Neural progenitor cell (in vitro differentiated cells): ENCODE data around the gene SYNDIG1. TPM values are rescaled to one million over a fixed set of nuclear protein-coding genes. Genes with fewer than 3 reads are reported as not detected.

Experiments
- DNase-seq: peaks from one replicate; pipeline ENCODE4 v3.0.0-alpha.2; 2016; ENCODE audit warnings: low spot score
- H2AFZ ChIP-seq: fragments of 200-600 bp; sonication (generic); replicated peaks from 2 replicates; pipeline ENCODE4 v1.6.1; 2016; ENCODE audit warnings: antibody characterized with exemption
- H3F3A ChIP-seq: fragments of 200-600 bp; sonication (generic); 2 replicates; pipeline ENCODE4 v1.6.1; 2016; ENCODE audit warnings: antibody characterized with exemption, low read depth
- H3K27ac ChIP-seq: fragments of 200-600 bp; sonication (generic); 2 replicates; pipeline ENCODE4 v1.5.1; 2016; ENCODE audit warnings: mild to moderate bottlenecking
- H3K27me3 ChIP-seq: fragments of 200-600 bp; sonication (generic); 2 replicates; pipeline ENCODE4 v1.6.1; 2016; ENCODE audit warnings: mild to moderate bottlenecking, moderate library complexity
- H3K36me3 ChIP-seq: fragments of 200-600 bp; sonication (generic); 2 replicates; pipeline ENCODE4 v1.5.1; 2016
- H3K4me1 ChIP-seq: fragments of 200-600 bp; sonication (generic); 2 replicates; pipeline ENCODE4 v1.6.1; 2016; ENCODE audit warnings: mixed run types
- H3K4me2 ChIP-seq: fragments of 200-600 bp; sonication (generic); 2 replicates; pipeline ENCODE4 v1.6.1; 2016
- H3K4me3 ChIP-seq: fragments of 200-600 bp; sonication (generic); 2 replicates; pipeline ENCODE4 v1.5.1; 2016
- H3K79me2 ChIP-seq: fragments of 200-600 bp; sonication (generic); 2 replicates; pipeline ENCODE4 v1.6.1; 2016; ENCODE audit warnings: low read depth
- H3K9ac ChIP-seq: fragments of 200-600 bp; sonication (generic); 2 replicates; pipeline ENCODE4 v1.6.1; 2016
- H3K9me3 ChIP-seq: fragments of 200-600 bp; sonication (generic); 2 replicates; pipeline ENCODE4 v1.5.1; 2016; ENCODE audit warnings: low read depth
- H4K20me1 ChIP-seq: fragments of 200-600 bp; sonication (generic); 2 replicates; pipeline ENCODE4 v1.6.1; 2016; ENCODE audit warnings: low read depth
- H3K27ac Mint-ChIP-seq: 3 replicates; pipeline ENCODE4 v1.8.0; 2021; ENCODE audit warnings: mixed read lengths
- H3K27me3 Mint-ChIP-seq: 2 replicates; pipeline ENCODE4 v1.8.0; 2022; ENCODE audit warnings: low read depth, mild to moderate bottlenecking, inconsistent platforms, moderate library complexity, mixed read lengths; ENCODE audit not compliant: insufficient read depth
- H3K36me3 Mint-ChIP-seq: 3 replicates; pipeline ENCODE4 v1.8.0; 2021; ENCODE audit warnings: mixed read lengths
- H3K4me1 Mint-ChIP-seq: 3 replicates; pipeline ENCODE4 v1.8.0; 2021; ENCODE audit warnings: mixed read lengths
- H3K4me3 Mint-ChIP-seq: 3 replicates; pipeline ENCODE4 v1.8.0; 2021; ENCODE audit warnings: mild to moderate bottlenecking, moderate library complexity, mixed read lengths
- H3K9me3 Mint-ChIP-seq: 3 replicates; pipeline ENCODE4 v1.8.0; 2020; ENCODE audit warnings: mixed read lengths
- EZH2 ChIP-seq: fragments of 200-600 bp; sonication (generic); IDR thresholded peaks from 2 replicates; pipeline ENCODE4 v1.6.1; 2017; ENCODE audit warnings: antibody characterized with exemption, mild to moderate bottlenecking, moderate library complexity
- EZH2phosphoT487 ChIP-seq: fragments of 200-600 bp; sonication (generic); IDR thresholded peaks from 2 replicates; pipeline ENCODE4 v1.6.1; 2017; ENCODE audit warnings: antibody characterized with exemption
- total RNA-seq: library from RNA; depleted of rRNA; stranded (reverse); fragments of >200 nt; gene quantifications from 2 replicates; pipeline ENCODE4 v1.2.3, GENCODE V29; 2015; ENCODE audit warnings: low replicate concordance
- TF ChIP-seq, protein P1 (sequence below): fragments of 200-600 bp; sonication (generic); IDR thresholded peaks from 2 replicates; pipeline ENCODE4 v1.5.1; 2017; ENCODE audit warnings: antibody characterized with exemption, mild to moderate bottlenecking

SYNDIG1 gene
- total RNA-seq, 1 donor from 2014 or later, result 1.0 TPM

DNA sequence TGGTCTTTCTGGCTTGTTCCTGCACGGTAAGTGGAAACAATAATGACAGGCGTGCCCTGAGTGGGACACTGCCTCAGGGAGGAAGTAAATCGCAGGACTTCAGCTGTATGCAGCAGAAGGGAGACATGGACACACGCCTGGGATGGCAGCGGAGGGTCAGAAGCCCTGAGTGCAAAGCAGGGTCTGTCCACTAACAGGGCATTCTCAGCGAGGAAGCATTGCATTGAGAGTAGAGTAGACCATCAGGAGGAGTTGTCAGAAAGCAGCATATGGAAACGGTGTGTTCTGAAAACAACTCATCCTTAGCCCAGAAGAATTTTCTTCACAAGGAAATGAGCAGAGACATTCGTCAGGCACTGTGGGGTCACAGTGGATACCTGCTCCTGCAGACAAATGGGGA lies 134.0 kb downstream of the SYNDIG1 start:
- Histone ChIP-seq H3K4me2 (no peak overlapping the region), H3F3A (no peaks in the 10 kb centered on the region), H2AFZ (no peak overlapping the region), H3K9me3 (no peaks in the 10 kb centered on the region), H3K4me1 (no peaks in the 10 kb centered on the region), H3K27ac (no peak overlapping the region), H3K4me3 (no peak overlapping the region), H4K20me1 (no peaks in the 10 kb centered on the region), H3K79me2 (no peaks in the 10 kb centered on the region), H3K36me3 (no peaks in the 10 kb centered on the region), H3K9ac (no peak overlapping the region), H3K27me3 (no peaks in the 10 kb centered on the region)
- H3K27me3 Mint-ChIP-seq, result peaks cover 4% of the 10 kb centered on the region
- H3K9me3 Mint-ChIP-seq, result peaks cover 13% of the 10 kb centered on the region
- H3K27ac Mint-ChIP-seq, result no peak overlapping the region
- TF ChIP-seq EZH2, result no peak
- no peak for TF ChIP-seq EZH2phosphoT487
- TF ChIP-seq, protein P1, sequence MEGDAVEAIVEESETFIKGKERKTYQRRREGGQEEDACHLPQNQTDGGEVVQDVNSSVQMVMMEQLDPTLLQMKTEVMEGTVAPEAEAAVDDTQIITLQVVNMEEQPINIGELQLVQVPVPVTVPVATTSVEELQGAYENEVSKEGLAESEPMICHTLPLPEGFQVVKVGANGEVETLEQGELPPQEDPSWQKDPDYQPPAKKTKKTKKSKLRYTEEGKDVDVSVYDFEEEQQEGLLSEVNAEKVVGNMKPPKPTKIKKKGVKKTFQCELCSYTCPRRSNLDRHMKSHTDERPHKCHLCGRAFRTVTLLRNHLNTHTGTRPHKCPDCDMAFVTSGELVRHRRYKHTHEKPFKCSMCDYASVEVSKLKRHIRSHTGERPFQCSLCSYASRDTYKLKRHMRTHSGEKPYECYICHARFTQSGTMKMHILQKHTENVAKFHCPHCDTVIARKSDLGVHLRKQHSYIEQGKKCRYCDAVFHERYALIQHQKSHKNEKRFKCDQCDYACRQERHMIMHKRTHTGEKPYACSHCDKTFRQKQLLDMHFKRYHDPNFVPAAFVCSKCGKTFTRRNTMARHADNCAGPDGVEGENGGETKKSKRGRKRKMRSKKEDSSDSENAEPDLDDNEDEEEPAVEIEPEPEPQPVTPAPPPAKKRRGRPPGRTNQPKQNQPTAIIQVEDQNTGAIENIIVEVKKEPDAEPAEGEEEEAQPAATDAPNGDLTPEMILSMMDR, result no peak
- H3K4me1 Mint-ChIP-seq, result no peaks in the 10 kb centered on the region
- no peak for DNase-seq
- no peak overlapping the region for H3K4me3 Mint-ChIP-seq
- H3K36me3 Mint-ChIP-seq, result no peaks in the 10 kb centered on the region

DNA sequence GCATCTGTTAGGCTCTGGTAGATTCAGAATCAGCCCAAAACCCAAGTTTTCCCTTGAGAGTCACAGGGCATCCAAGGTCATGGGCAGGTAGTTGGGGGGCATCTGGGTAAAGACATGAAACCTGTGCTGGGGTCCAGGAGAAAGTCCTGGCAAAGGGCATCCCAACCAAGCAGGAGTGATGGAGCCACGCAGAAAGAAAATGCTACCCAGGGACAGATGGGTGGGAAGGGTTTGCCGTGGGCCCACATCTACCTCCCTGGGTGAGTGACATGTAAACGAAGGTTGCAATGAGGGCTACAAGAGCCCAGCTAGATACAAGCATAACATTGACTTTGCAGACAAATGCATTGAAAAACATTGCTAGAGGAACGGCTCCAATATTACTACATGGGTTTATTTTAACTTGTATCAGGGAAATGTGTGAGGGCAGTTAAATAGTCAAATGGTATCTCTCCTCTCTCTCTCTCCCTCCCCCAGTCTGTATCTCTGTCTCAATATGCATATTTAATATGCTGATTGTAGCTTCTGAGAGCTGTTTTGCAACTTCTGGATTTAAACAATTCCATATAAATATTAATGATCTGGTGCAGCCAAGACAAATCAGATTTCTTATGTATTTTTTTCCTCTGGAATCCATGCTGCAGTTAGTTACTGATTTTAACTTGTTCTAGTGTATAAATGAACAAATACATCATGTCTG lies 135.7 kb downstream of the SYNDIG1 start:
- H3K36me3 ChIP-seq, result no peaks in the 10 kb centered on the region
- no peak overlapping the region for H3K4me2 ChIP-seq
- no peak overlapping the region for H3K9ac ChIP-seq
- H3F3A ChIP-seq, result no peaks in the 10 kb centered on the region
- no peaks in the 10 kb centered on the region for H3K4me1 ChIP-seq
- Mint-ChIP-seq H3K27me3 (peaks cover 4% of the 10 kb centered on the region), H3K27ac (no peak overlapping the region), H3K36me3 (no peaks in the 10 kb centered on the region), H3K9me3 (peaks cover 9% of the 10 kb centered on the region), H3K4me3 (no peak overlapping the region), H3K4me1 (peaks cover 9% of the 10 kb centered on the region)
- no peaks in the 10 kb centered on the region for H3K79me2 ChIP-seq
- H4K20me1 ChIP-seq, result no peaks in the 10 kb centered on the region
- no peak overlapping the region for H3K4me3 ChIP-seq
- DNase-seq, result no peak
- no peak overlapping the region for H3K27ac ChIP-seq
- no peaks in the 10 kb centered on the region for H3K9me3 ChIP-seq
- no peak overlapping the region for H2AFZ ChIP-seq
- H3K27me3 ChIP-seq, result no peaks in the 10 kb centered on the region
- TF ChIP-seq EZH2, result no peak
- TF ChIP-seq, protein P1, result no peak
- TF ChIP-seq EZH2phosphoT487, result no peak

DNA sequence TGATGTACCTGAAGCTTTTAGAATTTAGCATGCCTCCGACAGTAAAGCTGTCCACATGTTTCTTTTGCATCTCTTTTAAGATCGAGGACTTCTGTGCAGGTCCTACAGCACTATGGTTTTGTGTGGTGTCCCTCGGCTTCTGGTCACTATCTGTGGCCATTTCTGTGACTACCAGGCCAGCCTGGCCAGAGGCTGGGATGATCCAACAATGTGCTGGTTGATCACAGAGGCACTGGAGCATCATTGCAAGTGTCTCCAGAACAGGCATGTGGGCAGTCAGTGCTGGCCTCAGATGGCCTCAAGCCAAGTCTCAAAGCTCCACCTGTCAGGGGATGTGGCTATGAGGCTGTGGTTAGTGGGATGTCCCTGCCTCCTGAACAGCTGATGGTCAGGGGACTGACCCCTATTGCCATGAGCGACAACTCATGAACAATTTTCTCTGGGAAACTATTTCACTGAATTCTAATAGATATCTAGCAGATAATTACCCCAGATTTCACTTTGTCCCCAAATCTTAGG lies 136.6 kb downstream of the SYNDIG1 start:
- Histone ChIP-seq H3F3A (no peaks in the 10 kb centered on the region), H3K27me3 (no peaks in the 10 kb centered on the region), H3K9me3 (no peaks in the 10 kb centered on the region), H3K4me1 (peaks cover 6% of the 10 kb centered on the region), H3K36me3 (no peaks in the 10 kb centered on the region), H4K20me1 (no peaks in the 10 kb centered on the region), H3K9ac (no peak overlapping the region), H3K4me2 (no peak overlapping the region), H2AFZ (no peak overlapping the region), H3K79me2 (no peaks in the 10 kb centered on the region), H3K4me3 (no peak overlapping the region), H3K27ac (no peak overlapping the region)
- DNase-seq, result no peak
- TF ChIP-seq, protein P1, result no peak
- no peak for TF ChIP-seq EZH2
- no peak for TF ChIP-seq EZH2phosphoT487
- Mint-ChIP-seq H3K27ac (no peak overlapping the region), H3K36me3 (no peaks in the 10 kb centered on the region), H3K4me3 (no peak overlapping the region), H3K27me3 (peaks cover 6% of the 10 kb centered on the region), H3K9me3 (peaks cover 5% of the 10 kb centered on the region), H3K4me1 (peaks cover 18% of the 10 kb centered on the region)
